GM12864 (cell line): ENCODE data around the gene PLSCR2.

Experiments
- DNase-seq: peaks from one replicate; pipeline ENCODE4 v3.0.0-alpha.2; 2011; ENCODE audit warnings: low read depth
- H3K4me3 ChIP-seq: 2 replicates; pipeline ENCODE4 v1.5.1; 2011; ENCODE audit warnings: mild to moderate bottlenecking, low read depth, low read length, control low read depth
- CTCF ChIP-seq: IDR thresholded peaks from 2 replicates; pipeline ENCODE4 v1.5.1; 2011; ENCODE audit warnings: low read depth, mild to moderate bottlenecking, moderate library complexity, low read length, control low read depth, inconsistent platforms; ENCODE audit errors: missing control alignments

PLSCR2 gene

DNA sequence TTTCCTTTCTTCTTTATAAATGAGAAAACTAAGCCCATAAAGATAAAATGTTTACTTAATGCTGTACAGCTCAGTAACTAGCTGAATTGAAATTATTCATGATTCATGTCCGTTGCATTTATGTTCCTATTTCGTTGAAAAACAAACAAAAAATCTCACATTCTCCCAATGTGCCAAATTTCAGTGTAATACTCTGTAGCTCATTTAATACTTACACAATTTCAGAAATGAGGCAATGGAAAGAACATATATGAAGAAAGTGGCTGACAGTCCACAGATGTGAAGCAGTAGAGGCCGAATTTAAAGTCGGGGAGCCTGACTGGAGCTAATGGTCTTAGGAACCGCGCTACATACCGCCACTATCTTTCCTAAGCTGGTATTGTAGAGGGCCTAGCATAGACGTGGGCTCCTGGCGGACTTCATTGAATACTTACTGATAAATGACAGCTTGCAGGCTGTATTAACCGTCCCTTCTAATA lies 651 bp downstream of the PLSCR2 start:
- H3K4me3 ChIP-seq: peak overlapping the region; percentile 68

DNA sequence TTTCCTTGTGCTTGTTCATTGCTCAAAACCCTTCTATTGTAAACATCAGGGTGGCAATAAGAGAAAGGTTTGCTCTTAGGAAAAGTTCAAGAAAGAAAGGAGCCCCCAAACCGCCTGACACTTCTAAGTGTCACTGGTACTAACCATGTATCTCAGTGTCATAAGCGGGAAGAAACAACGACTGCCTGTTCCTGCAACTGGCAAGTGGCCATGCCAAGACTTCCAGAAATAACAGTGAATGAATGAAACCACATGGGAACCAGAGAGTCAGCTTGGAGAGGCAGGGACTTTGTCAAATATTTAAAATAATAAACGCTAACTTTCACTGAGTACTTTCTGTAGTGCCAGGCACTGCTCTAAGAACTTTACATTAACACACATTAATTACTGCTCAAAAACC lies 1.1 kb downstream of the PLSCR2 start:
- no peak for TF ChIP-seq CTCF
- DNase-seq: no peak
- H3K4me3 ChIP-seq: no peak overlapping the region

More for the DNA sequence above, 651 bp downstream of the PLSCR2 start:
- DNase-seq: no peak
- no peak for TF ChIP-seq CTCF

DNA sequence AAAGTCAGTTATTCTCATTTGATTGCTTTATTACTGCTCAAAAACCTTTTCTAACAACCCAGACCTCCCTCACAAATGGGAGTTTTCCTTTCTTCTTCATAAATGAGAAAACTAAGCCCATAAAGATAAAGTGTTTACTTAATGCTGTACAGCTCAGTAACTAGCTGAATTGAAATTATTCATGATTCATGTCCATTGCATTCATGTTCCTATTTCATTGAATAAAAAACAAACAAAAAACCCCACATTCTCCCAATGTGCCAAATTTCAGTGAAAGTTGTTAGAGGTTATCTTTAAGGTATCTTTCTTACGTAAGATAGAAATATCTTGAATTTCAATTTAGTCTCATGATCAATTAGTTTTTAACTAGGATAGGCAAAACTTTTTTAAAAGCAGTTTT lies 2.8 kb downstream of the PLSCR2 start:
- no peak for TF ChIP-seq CTCF
- DNase-seq: no peak
- no peak overlapping the region for H3K4me3 ChIP-seq

DNA sequence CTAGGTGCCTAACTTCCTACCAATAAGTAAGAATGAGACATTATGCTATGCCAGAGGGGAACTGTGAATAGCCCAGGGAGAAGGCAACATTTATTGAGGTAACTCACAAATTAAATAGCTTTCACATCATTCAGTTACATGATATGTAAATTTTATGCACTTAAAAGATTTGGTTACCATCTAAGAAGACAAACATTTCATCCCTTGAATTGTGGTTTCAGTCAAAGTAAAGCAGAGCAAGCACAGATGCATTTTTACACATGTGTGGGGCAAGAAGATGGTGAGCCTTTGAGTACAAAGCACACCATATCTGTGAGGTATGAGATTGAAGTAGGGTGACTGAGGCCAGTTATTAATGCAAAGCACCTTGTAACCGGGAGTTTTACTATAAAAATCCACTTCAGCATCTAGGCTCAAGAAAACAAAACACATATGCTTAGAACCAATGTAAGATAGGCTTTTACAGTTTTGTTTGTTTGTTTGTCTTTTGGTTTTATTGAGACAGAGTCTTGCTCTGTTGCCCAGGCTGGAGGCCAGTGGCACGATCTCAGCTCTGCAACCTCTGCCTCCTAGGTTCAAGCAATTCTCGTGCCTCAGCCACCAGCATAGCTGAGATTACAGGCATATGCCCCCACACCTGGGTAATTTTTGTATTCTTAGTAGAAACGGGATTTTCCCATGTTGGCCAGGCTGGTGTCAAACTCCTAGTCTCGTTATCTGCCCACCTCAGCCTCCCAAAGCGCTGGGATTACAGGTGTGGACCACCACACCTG lies 3.5 kb downstream of the PLSCR2 start:
- no peak overlapping the region for H3K4me3 ChIP-seq
- DNase-seq: no peak
- TF ChIP-seq CTCF: no peak

- no peak for DNase-seq
- H3K4me3 ChIP-seq: no peak overlapping the region
- no peak for TF ChIP-seq CTCF
These were observed 4.6 kb downstream of the PLSCR2 start for GRCh38 chr3:146464783-146465182.

DNA sequence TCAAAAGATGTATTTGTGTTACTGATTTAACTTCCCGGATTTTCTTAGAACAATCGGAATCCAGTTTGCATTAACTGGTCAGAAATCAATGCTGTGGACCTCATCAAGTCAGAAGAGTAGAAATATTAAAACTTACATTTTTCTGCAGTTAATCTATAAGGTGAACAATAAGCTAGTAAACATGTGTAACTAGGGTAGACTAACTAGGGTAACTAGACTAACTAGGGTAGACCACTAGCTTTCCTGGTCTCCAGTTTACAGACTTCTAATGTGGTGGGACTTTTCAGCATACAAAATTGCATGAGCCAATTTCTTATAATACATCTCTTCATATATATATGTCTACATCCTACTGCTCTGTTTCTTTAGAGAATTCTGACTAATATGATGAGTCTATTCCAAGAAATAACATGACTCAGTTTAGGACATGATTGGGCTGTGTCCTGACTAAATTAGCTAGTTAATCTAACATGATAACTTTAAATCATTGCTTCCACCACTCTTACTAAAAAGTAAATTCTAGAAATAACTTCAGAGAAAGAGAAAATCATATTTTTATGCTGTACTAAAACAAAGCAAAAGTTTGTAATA lies 5.3 kb downstream of the PLSCR2 start:
- no peak for TF ChIP-seq CTCF
- no peak for DNase-seq
- H3K4me3 ChIP-seq: no peak overlapping the region

GRCh38 chr3:146454796-146455195 lies 14.6 kb downstream of the PLSCR2 start:
- no peak overlapping the region for H3K4me3 ChIP-seq
- no peak for TF ChIP-seq CTCF
- no peak for DNase-seq
